ENCODE results near the gene ZBTB11.

DNA sequence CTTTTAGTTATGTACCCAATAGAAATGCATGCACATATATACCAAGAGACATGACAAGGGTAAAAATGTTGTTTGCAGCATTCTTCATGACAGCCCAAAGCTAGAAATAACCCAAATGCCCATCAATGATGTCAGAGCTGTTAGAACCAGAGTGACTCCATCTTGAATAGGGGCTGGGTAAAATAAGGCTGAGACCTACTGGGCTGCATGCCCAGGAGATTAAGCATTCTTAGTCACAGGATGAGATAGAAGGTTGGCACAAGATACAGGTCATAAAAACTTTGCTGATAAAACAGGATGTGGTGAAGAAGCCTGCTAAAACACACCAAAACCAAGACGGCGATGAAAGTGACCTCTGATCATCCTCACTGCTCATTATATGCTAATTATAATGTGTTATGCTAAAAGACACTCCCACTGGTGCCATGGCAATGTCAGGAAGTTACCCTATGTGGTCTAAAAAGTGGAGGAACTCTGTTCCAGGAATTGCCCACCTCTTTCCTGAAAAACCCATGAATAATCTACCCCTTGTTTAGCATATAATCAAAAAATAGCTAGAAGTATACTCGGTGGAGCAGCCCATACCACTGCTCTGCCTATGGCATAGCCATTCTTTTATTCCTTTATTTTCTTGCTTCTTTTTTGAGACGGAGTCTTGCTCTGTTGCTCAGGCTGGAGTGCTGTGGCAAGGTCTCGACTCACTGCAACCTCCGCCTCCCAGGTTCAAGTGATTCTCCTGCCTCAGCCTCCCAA lies 32.9 kb downstream of the ZBTB11 start:
- TF ChIP-seq, protein P1, sequence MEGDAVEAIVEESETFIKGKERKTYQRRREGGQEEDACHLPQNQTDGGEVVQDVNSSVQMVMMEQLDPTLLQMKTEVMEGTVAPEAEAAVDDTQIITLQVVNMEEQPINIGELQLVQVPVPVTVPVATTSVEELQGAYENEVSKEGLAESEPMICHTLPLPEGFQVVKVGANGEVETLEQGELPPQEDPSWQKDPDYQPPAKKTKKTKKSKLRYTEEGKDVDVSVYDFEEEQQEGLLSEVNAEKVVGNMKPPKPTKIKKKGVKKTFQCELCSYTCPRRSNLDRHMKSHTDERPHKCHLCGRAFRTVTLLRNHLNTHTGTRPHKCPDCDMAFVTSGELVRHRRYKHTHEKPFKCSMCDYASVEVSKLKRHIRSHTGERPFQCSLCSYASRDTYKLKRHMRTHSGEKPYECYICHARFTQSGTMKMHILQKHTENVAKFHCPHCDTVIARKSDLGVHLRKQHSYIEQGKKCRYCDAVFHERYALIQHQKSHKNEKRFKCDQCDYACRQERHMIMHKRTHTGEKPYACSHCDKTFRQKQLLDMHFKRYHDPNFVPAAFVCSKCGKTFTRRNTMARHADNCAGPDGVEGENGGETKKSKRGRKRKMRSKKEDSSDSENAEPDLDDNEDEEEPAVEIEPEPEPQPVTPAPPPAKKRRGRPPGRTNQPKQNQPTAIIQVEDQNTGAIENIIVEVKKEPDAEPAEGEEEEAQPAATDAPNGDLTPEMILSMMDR (IDR thresholded peaks at IDR 0.05): no peak
- TF ChIP-seq POLR2A (IDR thresholded peaks at IDR 0.05): no peak
- no peak for TF ChIP-seq POLR2AphosphoS5 (IDR thresholded peaks at IDR 0.05)
- no peak for TF ChIP-seq EP300 (IDR thresholded peaks at IDR 0.05)

Data from stomach (tissue), 4 donors.